B cell (primary cell): ENCODE measurements around the gene CASK. TPM values are rescaled to one million over a fixed set of nuclear protein-coding genes. Genes with fewer than 3 reads are reported as not detected.

Experiments
- ATAC-seq: fragments of 200-7000 bp; cut with Tn5 transposase; one replicate; pipeline ENCODE4 v1.10.0; 2021; ENCODE audit warnings: low read depth, mild to moderate bottlenecking, moderate number of reproducible peaks, moderate library complexity
- CTCF ChIA-PET: fragments of 350-600 bp; sonication (Branson Sonifier 250); formaldehyde crosslinking; loops from one replicate; lab custom pipeline; 2021; ENCODE audit warnings: antibody characterized with exemption, inconsistent platforms; lab: Charles Lee
- POLR2A ChIA-PET: fragments of 350-600 bp; sonication (Branson Sonifier 250); formaldehyde crosslinking; loops from one replicate; lab custom pipeline; 2021; ENCODE audit warnings: antibody characterized with exemption; lab: Charles Lee
- DNase-seq: peaks from one replicate; pipeline ENCODE4 v3.0.0; 2013
- H2AFZ ChIP-seq: 2 replicates; pipeline ENCODE4 v1.6.1; 2012; ENCODE audit warnings: mild to moderate bottlenecking, low read depth, low read length; ENCODE audit not compliant: insufficient read depth, poor library complexity, severe bottlenecking
- H3K27ac ChIP-seq, 2 donors: 1 replicate in 1 of 2; 2 replicates in 1 of 2; pipeline ENCODE4 v1.5.1; 2012 to 2013; ENCODE audit warnings: low read length in 2 of 2, mild to moderate bottlenecking in 2 of 2, moderate library complexity in 1 of 2
- H3K27me3 ChIP-seq, 4 experiments: fragments of 200-600 bp in 1 of 4; sonication (generic) in 1 of 4; replicated peaks in 1 of 4; 1 replicate in 2 of 4; 2 replicates in 2 of 4; pipeline versions ENCODE4 v1.6.1 to v1.7.0; 2013 to 2016; ENCODE audit warnings: low read length in 3 of 4, mild to moderate bottlenecking in 2 of 4, mixed read lengths in 1 of 4, moderate library complexity in 1 of 4; ENCODE audit not compliant: insufficient read depth in 4 of 4, control insufficient read depth in 3 of 4; ENCODE audit errors: control extremely low read depth in 1 of 4
- H3K36me3 ChIP-seq, 2 experiments: replicated peaks in 1 of 2; 1 replicate in 1 of 2; 2 replicates in 1 of 2; pipeline versions ENCODE4 v1.6.1 to v1.7.1; 2013; ENCODE audit warnings: low read length in 1 of 2; ENCODE audit not compliant: insufficient read depth in 2 of 2, control insufficient read depth in 1 of 2; ENCODE audit errors: control extremely low read depth in 1 of 2, extremely low read depth in 1 of 2
- H3K4me1 ChIP-seq, 2 donors: fragments of 200-600 bp in 1 of 2; sonication (generic) in 1 of 2; 1 replicate in 1 of 2; 2 replicates in 1 of 2; pipeline versions ENCODE4 v1.5.1 to v1.6.1; 2013 to 2017; ENCODE audit warnings: low read length in 2 of 2; ENCODE audit not compliant: control insufficient read depth in 2 of 2, insufficient read depth in 2 of 2
- H3K4me2 ChIP-seq: replicated peaks from 2 replicates; pipeline ENCODE3; 2012; ENCODE audit warnings: mild to moderate bottlenecking, low read depth, low read length; ENCODE audit not compliant: poor library complexity, severe bottlenecking
- H3K4me3 ChIP-seq, 5 experiments: fragments of 200-600 bp in 1 of 5; sonication (generic) in 1 of 5; 1 replicate in 3 of 5; 2 replicates in 2 of 5; pipeline versions ENCODE4 v1.5.1 to v1.7.0; 2011 to 2016; ENCODE audit warnings: low read length in 4 of 5, mild to moderate bottlenecking in 4 of 5, low read depth in 2 of 5, control low read depth in 1 of 5, moderate library complexity in 1 of 5; ENCODE audit not compliant: insufficient read depth in 1 of 5; ENCODE audit errors: control extremely low read depth in 1 of 5, extremely low read depth in 1 of 5
- H3K79me2 ChIP-seq: fragments of 200-600 bp; sonication (generic); one replicate; pipeline ENCODE4 v1.6.0; 2016; ENCODE audit warnings: low read length; ENCODE audit not compliant: control insufficient read depth, insufficient read depth
- H3K9ac ChIP-seq: fragments of 200-600 bp; sonication (generic); 2 replicates; pipeline ENCODE4 v1.6.1; 2017; ENCODE audit warnings: mild to moderate bottlenecking, low read length, moderate library complexity
- H3K9me3 ChIP-seq, 3 donors: one replicate each; pipeline versions ENCODE4 v1.6.1 to v1.7.1; 2013; ENCODE audit warnings: low read length in 2 of 3; ENCODE audit not compliant: control insufficient read depth in 2 of 3, insufficient read depth in 1 of 3; ENCODE audit errors: control extremely low read depth in 1 of 3
- H4K20me1 ChIP-seq: 2 replicates; pipeline ENCODE4 v1.6.0; 2012; ENCODE audit warnings: mild to moderate bottlenecking, low read length; ENCODE audit not compliant: insufficient read depth, control insufficient read depth, poor library complexity, severe bottlenecking
- H3K27ac Mint-ChIP-seq: one replicate; pipeline ENCODE4 v1.8.0; 2021; ENCODE audit warnings: mixed read lengths
- H3K27me3 Mint-ChIP-seq: one replicate; pipeline ENCODE4 v1.8.0; 2021; ENCODE audit warnings: mixed read lengths
- H3K4me1 Mint-ChIP-seq: one replicate; pipeline ENCODE4 v1.8.0; 2021; ENCODE audit warnings: mixed read lengths
- H3K4me3 Mint-ChIP-seq: one replicate; pipeline ENCODE4 v1.8.0; 2021; ENCODE audit warnings: mixed read lengths
- H3K9me3 Mint-ChIP-seq: one replicate; pipeline ENCODE4 v1.8.0; 2022; ENCODE audit warnings: mixed read lengths; ENCODE audit not compliant: insufficient read depth
- CTCF ChIP-seq: fragments of 200-600 bp; IDR thresholded peaks from one replicate; pipeline ENCODE4 v1.8.0; 2022; ENCODE audit warnings: antibody characterized with exemption, mild to moderate bottlenecking
- EZH2 ChIP-seq: IDR thresholded peaks from 2 replicates; pipeline ENCODE4 v1.6.1; 2012; ENCODE audit warnings: borderline replicate concordance, low read depth, mild to moderate bottlenecking, moderate library complexity, low read length; ENCODE audit not compliant: insufficient read depth, poor library complexity, severe bottlenecking
- WGBS: methylation state at CpG from one replicate; pipeline ENCODE4 v1.1.5; 2013; ENCODE audit warnings: missing lambda C conversion rate; ENCODE audit not compliant: insufficient coverage; 5-methylcytosine and 5-hydroxymethylcytosine counted together
- intact Hi-C: fragments of 100-400 bp; cut with micrococcal nuclease; formaldehyde crosslinking; loops from one replicate; pipeline ENCODE4 v1.10.0; 2022
- polyA plus RNA-seq: library from polyadenylated mRNA; depleted of rRNA; stranded (reverse); fragments of >200 nt; gene quantifications from 2 replicates; pipeline ENCODE4 v1.2.3, GENCODE V29; 2012
- total RNA-seq, 2 donors: library from RNA; stranded (reverse); fragments of 120-200 nt in 1 of 2; gene quantifications; 1 replicate in 1 of 2; 2 replicates in 1 of 2; pipeline versions ENCODE4 v1.2.3 to v1.2.4, GENCODE V29; 2013 to 2022

CASK gene
- total and polyA plus RNA-seq, 2 donors (not counting 1 experiment from before 2014, with no cell fraction given), result 14.2 to 50.4 TPM

- H3K4me3 Mint-ChIP-seq, result no peak overlapping the region
- no peak overlapping the region for H2AFZ ChIP-seq
- no peaks in the 10 kb centered on the region for H4K20me1 ChIP-seq
- intact Hi-C loops, result no loop called here
- peaks cover 3% of the 10 kb centered on the region for H3K4me1 Mint-ChIP-seq
- no peak for DNase-seq
- WGBS, result no CpG with 5 or more reads among the region's 2 CpGs
- H3K4me2 ChIP-seq, result no peak overlapping the region
- no peaks in the 10 kb centered on the region for H3K9me3 ChIP-seq
- ChIA-PET CTCF (no interaction called here), POLR2A (no interaction called here)
- H3K9ac ChIP-seq, result no peak overlapping the region
- no peak overlapping the region for H3K4me3 ChIP-seq
- H3K79me2 ChIP-seq, result no peaks in the 10 kb centered on the region
- no peaks in the 10 kb centered on the region for H3K27me3 ChIP-seq
- H3K27me3 Mint-ChIP-seq, result no peaks in the 10 kb centered on the region
- no peak for ATAC-seq
- TF ChIP-seq CTCF (no peak), EZH2 (no peak)
- H3K4me1 ChIP-seq, result no peaks in the 10 kb centered on the region
- H3K9me3 Mint-ChIP-seq, result no peaks in the 10 kb centered on the region
- peaks cover 4 to 16% of the 10 kb centered on the region in 2 experiments for H3K36me3 ChIP-seq
- no peak overlapping the region for H3K27ac Mint-ChIP-seq
- H3K27ac ChIP-seq, result no peak overlapping the region
Observed at GRCh38 chrX:41661366-41662095, 261.8 kb downstream of the CASK start.

GRCh38 chrX:41655631-41656030 is 267.7 kb downstream of the CASK start:
- no peak overlapping the region for H3K27ac ChIP-seq
- WGBS, result 100% methylated on average over 1 of the region's 4 CpGs
- H3K4me1 Mint-ChIP-seq, result peaks cover 6% of the 10 kb centered on the region
- peaks cover 2 to 20% of the 10 kb centered on the region in 2 experiments for H3K36me3 ChIP-seq
- no peak for TF ChIP-seq EZH2
- no peak for TF ChIP-seq CTCF
- H4K20me1 ChIP-seq, result no peaks in the 10 kb centered on the region
- ChIA-PET CTCF (no interaction called here), POLR2A (no interaction called here)
- no peaks in the 10 kb centered on the region for H3K9me3 Mint-ChIP-seq
- no peaks in the 10 kb centered on the region for H3K27me3 ChIP-seq
- H3K9me3 ChIP-seq, result no peaks in the 10 kb centered on the region
- no peak overlapping the region for H3K9ac ChIP-seq
- H3K27me3 Mint-ChIP-seq, result no peaks in the 10 kb centered on the region
- ATAC-seq (no peak), DNase-seq (no peak)
- intact Hi-C loops, result no loop called here
- H3K79me2 ChIP-seq, result no peaks in the 10 kb centered on the region
- no peaks in the 10 kb centered on the region for H3K4me1 ChIP-seq
- H3K4me3 ChIP-seq, result no peak overlapping the region
- no peak overlapping the region for H3K27ac Mint-ChIP-seq
- no peak overlapping the region for H3K4me3 Mint-ChIP-seq
- no peak overlapping the region for H3K4me2 ChIP-seq
- no peak overlapping the region for H2AFZ ChIP-seq
